ENCODE data around the gene FBXO24.

GRCh38 chr7:100568896-100569844, 17.0 kb upstream of the FBXO24 start:
- TF ChIP-seq CTCF (IDR thresholded peaks at IDR 0.05), result peak; percentile 51 to 81 (median 60)
- peak; percentile 84 for TF ChIP-seq POLR2A (IDR thresholded peaks at IDR 0.05)

Measured in right lobe of liver (tissue), 4 donors.